CMK (cell line): ENCODE measurements around the gene GSG1.
A peak's percentile ranks its signal among the peaks of the same experiment; 100 is the strongest.
"Not testable (repeated sequence)": the region's sequence is repeated elsewhere in the genome, so short reads cannot be mapped to it uniquely, and the experiment has no call there.

Experiments used
- DNase-seq: peaks from one replicate; pipeline ENCODE4 v3.0.0-alpha.2; 2010; ENCODE audit warnings: low read depth

GSG1 gene

DNA sequence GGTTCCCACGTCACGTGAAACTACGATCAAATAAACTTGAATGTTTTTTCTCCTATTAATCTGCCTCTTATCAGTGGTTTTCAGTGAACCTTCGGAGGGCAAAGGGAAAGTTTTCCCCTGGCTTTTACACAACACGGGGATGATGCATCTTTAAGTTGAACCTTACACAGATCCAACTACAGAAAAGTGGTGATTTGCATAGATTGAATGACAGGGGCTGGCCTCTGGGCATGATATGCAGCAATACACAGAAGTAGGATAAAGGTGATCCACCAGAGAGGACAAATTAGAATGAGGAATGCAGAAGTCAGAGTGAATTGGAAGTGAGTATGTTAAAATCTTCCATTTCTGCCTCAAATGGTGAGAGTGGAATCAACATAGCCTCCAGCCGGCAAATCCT lies 11.6 kb downstream of the GSG1 start:
- no peak for DNase-seq

- no peak for DNase-seq
These were observed 13.4 kb downstream of the GSG1 start for GRCh38 chr12:13090054-13090453.

DNA sequence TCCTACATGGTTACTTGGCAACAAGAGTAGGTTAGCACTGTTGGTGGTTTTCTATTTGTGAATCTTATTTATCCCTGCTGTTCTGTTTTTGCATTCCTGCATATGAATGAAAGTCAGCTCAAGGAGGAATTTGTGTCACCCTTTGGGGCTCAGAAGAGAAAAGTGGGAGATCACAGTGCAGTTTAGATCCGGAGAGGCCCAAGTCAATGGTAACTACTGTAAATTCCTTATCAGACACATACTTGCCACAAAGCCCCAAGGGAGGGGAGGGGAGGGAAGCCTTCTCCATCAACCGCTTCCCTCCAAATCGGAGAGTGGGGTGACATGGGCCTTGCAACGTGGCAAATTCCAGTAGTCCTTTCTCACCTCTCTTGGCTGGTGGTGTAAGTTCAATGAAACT lies 15.0 kb downstream of the GSG1 start:
- DNase-seq, result no peak

DNA sequence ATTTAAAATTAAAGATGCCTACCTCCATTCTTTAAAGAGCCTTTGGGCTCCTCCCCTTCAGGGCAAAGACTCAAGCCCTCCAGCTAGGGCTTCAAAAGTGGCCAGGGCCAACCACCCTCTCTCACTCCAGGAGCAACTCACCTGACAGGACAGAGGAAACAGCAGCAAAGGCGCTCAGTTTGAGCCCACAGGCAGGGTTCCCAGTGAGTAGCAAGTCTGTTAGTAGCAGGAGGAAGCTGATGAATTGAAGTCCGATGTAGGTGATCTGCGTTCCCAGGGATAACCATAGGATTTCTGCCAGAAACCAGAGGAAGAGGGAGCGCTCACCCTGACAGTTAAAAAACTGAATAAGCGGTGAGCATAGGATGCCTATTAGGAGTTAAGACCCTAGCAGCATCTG lies 15.7 kb downstream of the GSG1 start:
- DNase-seq, result no peak

DNA sequence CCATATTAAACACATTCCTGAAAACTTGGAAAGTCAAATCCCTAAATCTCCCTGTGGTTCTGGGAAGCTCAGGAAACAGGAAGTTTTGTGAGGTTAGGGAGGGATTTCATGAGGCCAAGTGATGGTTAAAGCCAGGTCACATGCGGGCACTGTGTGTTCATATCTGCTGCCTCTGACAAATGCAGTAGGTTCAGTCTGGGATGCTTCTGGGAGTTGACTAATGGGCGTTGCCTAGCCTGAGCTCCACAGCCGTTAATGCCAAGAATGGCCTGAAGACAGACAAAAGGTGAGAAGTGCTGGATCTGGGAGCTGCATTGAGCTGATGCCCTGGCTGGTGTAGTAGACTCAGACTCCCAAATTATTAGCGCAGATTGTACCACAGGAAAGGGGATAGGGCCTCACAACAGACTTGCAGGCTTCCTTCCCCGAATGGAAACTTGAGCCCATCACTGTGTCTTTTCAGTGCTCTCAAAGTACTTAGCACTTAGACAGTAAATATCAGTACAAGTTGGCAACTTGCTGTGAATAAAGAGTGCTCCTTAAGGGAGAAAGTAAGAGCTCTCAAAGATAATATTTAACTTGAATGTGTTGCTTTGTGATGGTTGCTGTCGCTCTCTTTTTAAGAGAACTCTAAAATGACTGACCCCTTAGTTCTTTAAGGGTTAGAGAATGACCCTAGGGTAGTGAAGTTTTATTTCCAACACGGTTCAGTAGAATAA lies 17.3 kb downstream of the GSG1 start:
- no peak for DNase-seq

GRCh38 chr12:13084898-13085640 lies 18.4 kb downstream of the GSG1 start:
- no peak for DNase-seq

DNA sequence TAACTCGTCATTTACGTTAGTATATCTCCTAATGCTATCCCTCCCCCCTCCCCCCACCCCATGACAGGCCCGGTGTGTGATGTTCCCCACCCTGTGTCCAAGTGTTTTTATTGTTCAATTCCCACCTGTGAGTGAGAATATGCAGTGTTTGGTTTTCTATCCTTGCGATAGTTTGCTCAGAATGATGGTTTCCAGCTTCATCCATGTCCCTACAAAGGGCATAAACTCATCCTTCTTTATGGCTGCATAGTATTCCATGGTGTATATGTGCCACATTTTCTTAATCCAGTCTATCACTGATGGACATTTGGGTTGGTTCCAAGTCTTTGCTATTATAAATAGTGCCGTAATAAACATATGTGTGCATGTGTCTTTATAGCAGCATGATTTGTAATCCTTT lies 19.8 kb downstream of the GSG1 start:
- not testable (repeated sequence) for DNase-seq

- DNase-seq, result no peak
These were observed 20.6 kb downstream of the GSG1 start for GRCh38 chr12:13082861-13083260.

DNA sequence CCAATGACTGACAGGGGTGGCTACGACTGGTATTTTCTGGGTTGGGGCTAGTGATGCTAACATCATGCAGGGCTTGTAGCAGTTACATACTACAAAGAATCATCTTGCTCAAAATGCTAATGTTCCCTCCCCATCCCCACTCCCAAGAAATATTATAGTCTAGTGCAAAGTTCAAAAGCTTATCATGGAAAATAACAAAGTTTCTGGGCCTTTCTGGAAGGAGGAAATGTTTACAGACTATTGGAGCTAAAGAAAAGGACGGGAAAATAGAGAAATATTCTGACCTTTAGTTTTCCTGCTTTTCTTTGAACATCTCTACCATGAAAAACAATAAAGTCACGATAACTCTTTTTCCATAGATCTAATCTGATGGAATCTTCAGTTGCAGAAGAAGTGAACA lies 23.2 kb downstream of the GSG1 start:
- DNase-seq, result no peak

DNA sequence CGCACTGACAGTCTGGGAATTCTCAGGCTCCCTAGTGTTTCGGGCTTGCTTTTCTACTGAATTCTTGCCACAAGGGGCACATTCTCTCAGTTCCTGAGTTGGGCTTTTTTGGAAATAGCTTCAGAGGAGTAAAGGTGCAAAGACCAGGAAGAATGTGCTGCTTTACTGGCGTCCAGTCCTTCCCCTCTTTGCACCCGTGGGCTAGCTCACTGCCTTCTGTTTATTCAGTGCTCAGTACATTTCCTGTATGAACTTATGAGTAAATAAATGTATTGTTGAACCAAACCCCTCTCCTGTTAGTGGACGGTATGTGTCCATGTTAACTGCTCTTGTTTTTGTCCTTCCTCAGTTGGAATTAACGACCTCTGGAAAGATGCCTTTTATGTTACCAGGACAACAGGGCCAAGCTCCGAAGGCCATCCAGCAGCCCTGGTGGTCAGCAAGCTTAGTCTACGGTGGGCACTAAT lies 24.0 kb downstream of the GSG1 start:
- no peak for DNase-seq

GRCh38 chr12:13075786-13076570 lies 27.5 kb downstream of the GSG1 start:
- DNase-seq, result no peak

GRCh38 chr12:13075118-13075480 lies 28.4 kb downstream of the GSG1 start:
- DNase-seq, result no peak

DNA sequence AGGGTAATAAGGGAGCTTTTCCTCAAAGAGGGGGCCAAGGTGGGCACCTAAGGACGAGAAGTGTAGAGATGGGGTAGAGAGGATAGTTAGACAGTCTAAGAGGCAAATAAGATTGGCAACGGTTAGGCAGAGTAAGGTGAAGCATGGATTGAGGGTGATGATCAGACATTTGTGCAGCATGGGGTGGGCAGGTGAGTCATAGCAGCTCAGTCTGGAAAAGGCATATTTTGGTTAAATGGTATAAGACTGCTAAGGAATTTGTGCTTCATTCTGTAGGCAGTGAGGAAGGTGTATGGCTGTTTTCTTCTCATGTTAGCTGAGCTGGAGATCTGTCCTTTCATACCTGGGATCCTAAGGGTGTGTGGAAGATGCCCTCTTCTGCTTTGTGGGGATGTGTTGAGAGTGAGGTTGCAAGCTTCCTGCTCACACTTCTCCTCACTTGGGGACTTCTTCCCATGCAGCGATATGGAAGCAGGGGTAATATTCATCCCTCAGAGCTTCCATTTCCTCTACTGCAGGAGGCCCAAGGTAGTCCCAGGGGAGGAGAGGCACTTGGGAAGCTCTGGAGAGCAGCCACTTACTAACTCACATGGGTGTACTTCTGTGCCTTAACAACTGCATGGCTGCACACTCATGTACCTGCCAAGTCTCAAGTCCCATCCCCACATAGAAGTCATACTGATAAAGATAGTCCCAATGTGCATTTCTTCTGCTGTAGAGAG lies 28.9 kb downstream of the GSG1 start:
- DNase-seq, result no peak

- DNase-seq, result no peak
These were observed 30.3 kb downstream of the GSG1 start for GRCh38 chr12:13073173-13073572.

GRCh38 chr12:13071305-13072280 lies 31.9 kb downstream of the GSG1 start:
- no peak for DNase-seq

GRCh38 chr12:13069380-13069779 lies 34.1 kb downstream of the GSG1 start:
- no peak for DNase-seq

DNA sequence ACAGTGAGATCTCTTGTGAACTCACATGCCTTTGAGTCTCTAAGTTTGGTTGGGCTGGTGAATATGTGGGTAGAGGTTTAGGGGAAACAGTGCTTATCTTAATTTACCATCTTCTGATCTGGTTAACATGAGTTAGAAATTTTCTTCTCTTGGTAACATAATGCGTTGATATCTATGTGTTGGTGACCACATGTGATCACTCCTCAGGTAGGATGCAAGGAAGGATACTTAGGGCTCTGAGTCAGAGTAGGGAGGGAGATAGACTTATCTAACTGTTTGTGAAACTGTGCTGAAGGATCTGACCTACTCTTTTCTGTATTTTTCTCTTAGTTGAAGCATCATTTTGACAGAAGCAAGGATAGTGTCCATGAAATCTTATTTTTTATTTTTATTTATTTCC lies 36.1 kb downstream of the GSG1 start:
- DNase-seq, result no peak

DNA sequence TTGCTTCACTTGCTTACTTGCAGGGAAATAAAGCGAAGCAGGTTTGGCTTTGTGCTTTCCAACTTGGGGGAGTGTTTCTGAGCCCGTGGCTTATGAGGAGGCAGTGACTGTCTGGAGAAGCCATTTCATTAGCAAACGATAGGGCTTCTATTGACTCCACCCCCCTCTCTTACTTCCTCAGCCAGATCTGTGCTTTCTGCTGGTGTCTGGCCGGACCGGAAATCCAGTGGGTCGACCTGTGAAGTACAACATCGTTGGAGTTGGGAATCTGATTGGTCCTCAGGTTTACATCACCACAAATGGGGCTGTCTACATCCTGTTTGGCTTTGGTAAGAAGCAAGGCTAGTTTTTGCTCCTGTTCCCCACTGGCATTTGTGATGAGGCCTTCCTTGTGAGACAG lies 37.0 kb downstream of the GSG1 start:
- DNase-seq, result no peak

GRCh38 chr12:13066014-13066413 lies 37.5 kb downstream of the GSG1 start:
- DNase-seq, result no peak

DNA sequence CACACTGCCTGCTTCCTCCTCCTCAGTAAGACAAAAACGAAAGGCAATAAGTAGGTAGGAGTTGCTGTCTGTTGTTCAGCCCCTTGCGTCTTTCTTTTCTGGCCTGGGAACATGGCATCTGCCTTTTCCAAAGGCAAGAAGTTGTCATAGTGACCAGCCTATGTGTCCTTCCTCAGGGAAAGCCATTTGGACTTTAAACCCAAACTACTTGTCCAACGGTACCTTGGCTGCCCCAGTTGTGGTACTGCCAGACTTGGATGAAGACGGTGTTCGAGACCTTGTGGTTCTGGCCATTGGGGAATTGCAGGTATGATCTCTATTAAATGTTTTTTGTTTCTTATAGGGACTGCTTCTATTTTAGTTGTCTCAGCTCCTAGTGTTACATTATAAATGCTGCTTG lies 40.8 kb downstream of the GSG1 start:
- no peak for DNase-seq

- DNase-seq, result peak; percentile 73
These were observed 42.1 kb downstream of the GSG1 start for GRCh38 chr12:13061377-13061776.
